Ishikawa (cell line): ENCODE measurements around the gene SH3TC2.

ENCODE experiments used
- CEBPB ChIP-seq: IDR thresholded peaks from 2 replicates; pipeline ENCODE4 v1.6.1; 2012
- CREB1 ChIP-seq: IDR thresholded peaks from 2 replicates; pipeline ENCODE4 v1.6.1; 2012; ENCODE audit warnings: low read depth
- EGR1 ChIP-seq: IDR thresholded peaks from 2 replicates; pipeline ENCODE4 v1.6.1; 2012
- EP300 ChIP-seq: IDR thresholded peaks from 2 replicates; pipeline ENCODE4 v1.6.1; 2012; ENCODE audit warnings: borderline replicate concordance
- FOXM1 ChIP-seq: IDR thresholded peaks from 2 replicates; pipeline ENCODE4 v1.6.1; 2012; ENCODE audit warnings: low read depth, borderline replicate concordance
- NFIC ChIP-seq: IDR thresholded peaks from 2 replicates; pipeline ENCODE4 v1.6.1; 2012
- RAD21 ChIP-seq: IDR thresholded peaks from 2 replicates; pipeline ENCODE4 v1.6.1; 2012; ENCODE audit warnings: low read depth
- TAF1 ChIP-seq: IDR thresholded peaks from 2 replicates; pipeline ENCODE4 v1.6.1; 2012; ENCODE audit warnings: low read depth, mild to moderate bottlenecking
- TCF12 ChIP-seq: IDR thresholded peaks from 2 replicates; pipeline ENCODE4 v1.6.1; 2012; ENCODE audit warnings: low read depth
- TEAD4 ChIP-seq: IDR thresholded peaks from 2 replicates; pipeline ENCODE4 v1.6.1; 2012
- YY1 ChIP-seq: IDR thresholded peaks from 2 replicates; pipeline ENCODE4 v1.6.1; 2012; ENCODE audit warnings: low read depth
- ZBTB7A ChIP-seq: IDR thresholded peaks from 2 replicates; pipeline ENCODE4 v1.6.1; 2012; ENCODE audit warnings: low read depth
- TF ChIP-seq, protein P1 (sequence below): IDR thresholded peaks from 2 replicates; pipeline ENCODE4 v1.6.1; 2012
- TF ChIP-seq, protein P2 (sequence below): IDR thresholded peaks from 2 replicates; pipeline ENCODE4 v1.6.1; 2012
- TF ChIP-seq, protein P3 (sequence below): IDR thresholded peaks from 2 replicates; pipeline ENCODE4 v1.6.1; 2012; ENCODE audit warnings: low read depth, mild to moderate bottlenecking

Gene SH3TC2

GRCh38 chr5:149063896-149064478, 1.1 kb upstream of the SH3TC2 start:
- no peak for TF ChIP-seq CEBPB
- TF ChIP-seq, protein P1, sequence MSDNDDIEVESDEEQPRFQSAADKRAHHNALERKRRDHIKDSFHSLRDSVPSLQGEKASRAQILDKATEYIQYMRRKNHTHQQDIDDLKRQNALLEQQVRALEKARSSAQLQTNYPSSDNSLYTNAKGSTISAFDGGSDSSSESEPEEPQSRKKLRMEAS: no peak
- TF ChIP-seq, protein P2, sequence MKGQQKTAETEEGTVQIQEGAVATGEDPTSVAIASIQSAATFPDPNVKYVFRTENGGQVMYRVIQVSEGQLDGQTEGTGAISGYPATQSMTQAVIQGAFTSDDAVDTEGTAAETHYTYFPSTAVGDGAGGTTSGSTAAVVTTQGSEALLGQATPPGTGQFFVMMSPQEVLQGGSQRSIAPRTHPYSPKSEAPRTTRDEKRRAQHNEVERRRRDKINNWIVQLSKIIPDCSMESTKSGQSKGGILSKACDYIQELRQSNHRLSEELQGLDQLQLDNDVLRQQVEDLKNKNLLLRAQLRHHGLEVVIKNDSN: no peak
- TF ChIP-seq CREB1: no peak
- TF ChIP-seq EP300: no peak
- TF ChIP-seq RAD21: no peak
- TF ChIP-seq YY1: no peak
- no peak for TF ChIP-seq TCF12

GRCh38 chr5:149062371-149063016, 368 bp downstream of the SH3TC2 start:
- TF ChIP-seq TCF12: no peak

DNA sequence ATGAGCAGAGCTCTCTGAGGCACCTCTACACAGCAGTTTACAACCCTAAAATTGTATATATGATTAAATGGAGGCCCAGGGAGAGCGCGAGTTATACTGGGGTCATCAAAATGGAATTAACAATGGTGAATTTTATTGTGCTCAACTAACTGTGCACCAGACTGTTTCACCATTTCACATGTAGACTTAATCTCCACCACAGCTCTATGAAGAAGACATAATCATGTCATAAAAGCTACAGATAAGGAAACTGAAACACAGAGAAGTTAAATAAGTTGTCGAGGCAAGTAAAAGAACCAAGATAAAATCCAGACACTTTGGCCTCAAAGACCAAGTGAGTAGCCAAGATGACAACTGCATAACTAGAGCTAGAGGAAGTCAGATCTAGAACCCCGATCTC, 1.5 kb downstream of the SH3TC2 start:
- TF ChIP-seq RAD21: no peak
- TF ChIP-seq TEAD4: no peak
- no peak for TF ChIP-seq CREB1
- no peak for TF ChIP-seq EGR1
- TF ChIP-seq FOXM1: no peak
- no peak for TF ChIP-seq YY1
- no peak for TF ChIP-seq TCF12
- TF ChIP-seq EP300: no peak
- TF ChIP-seq, protein P1: no peak
- no peak for TF ChIP-seq CEBPB
- no peak for TF ChIP-seq NFIC
- TF ChIP-seq, protein P2: no peak
- no peak for TF ChIP-seq ZBTB7A
- TF ChIP-seq, protein P3, sequence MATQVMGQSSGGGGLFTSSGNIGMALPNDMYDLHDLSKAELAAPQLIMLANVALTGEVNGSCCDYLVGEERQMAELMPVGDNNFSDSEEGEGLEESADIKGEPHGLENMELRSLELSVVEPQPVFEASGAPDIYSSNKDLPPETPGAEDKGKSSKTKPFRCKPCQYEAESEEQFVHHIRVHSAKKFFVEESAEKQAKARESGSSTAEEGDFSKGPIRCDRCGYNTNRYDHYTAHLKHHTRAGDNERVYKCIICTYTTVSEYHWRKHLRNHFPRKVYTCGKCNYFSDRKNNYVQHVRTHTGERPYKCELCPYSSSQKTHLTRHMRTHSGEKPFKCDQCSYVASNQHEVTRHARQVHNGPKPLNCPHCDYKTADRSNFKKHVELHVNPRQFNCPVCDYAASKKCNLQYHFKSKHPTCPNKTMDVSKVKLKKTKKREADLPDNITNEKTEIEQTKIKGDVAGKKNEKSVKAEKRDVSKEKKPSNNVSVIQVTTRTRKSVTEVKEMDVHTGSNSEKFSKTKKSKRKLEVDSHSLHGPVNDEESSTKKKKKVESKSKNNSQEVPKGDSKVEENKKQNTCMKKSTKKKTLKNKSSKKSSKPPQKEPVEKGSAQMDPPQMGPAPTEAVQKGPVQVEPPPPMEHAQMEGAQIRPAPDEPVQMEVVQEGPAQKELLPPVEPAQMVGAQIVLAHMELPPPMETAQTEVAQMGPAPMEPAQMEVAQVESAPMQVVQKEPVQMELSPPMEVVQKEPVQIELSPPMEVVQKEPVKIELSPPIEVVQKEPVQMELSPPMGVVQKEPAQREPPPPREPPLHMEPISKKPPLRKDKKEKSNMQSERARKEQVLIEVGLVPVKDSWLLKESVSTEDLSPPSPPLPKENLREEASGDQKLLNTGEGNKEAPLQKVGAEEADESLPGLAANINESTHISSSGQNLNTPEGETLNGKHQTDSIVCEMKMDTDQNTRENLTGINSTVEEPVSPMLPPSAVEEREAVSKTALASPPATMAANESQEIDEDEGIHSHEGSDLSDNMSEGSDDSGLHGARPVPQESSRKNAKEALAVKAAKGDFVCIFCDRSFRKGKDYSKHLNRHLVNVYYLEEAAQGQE: no peak
- TF ChIP-seq TAF1: no peak

DNA sequence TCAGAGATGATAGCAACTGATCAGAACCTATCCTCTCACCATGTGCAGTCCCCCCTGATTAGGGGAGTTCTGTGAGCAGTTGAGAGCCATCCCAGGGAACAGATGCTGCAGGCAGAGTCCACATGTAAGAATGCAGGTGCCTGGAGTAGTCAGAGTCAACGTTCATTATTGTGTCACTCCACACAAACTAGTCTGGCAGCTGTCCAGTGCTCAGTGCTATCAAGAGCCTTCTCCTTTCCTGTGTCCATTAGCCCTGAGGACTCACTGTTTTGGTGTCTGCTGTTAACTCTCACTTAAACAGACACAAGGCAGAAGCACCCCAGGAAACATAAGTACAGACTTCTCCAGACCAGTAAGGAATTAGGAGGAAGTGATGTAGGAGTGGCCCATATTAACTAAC, 2.5 kb downstream of the SH3TC2 start:
- no peak for TF ChIP-seq ZBTB7A
- TF ChIP-seq TEAD4: no peak
- no peak for TF ChIP-seq YY1
- no peak for TF ChIP-seq TAF1
- no peak for TF ChIP-seq EP300
- TF ChIP-seq CEBPB: no peak
- no peak for TF ChIP-seq CREB1
- TF ChIP-seq, protein P3: no peak
- TF ChIP-seq, protein P1: no peak
- TF ChIP-seq EGR1: no peak
- TF ChIP-seq TCF12: no peak
- no peak for TF ChIP-seq FOXM1
- TF ChIP-seq NFIC: no peak
- no peak for TF ChIP-seq RAD21
- TF ChIP-seq, protein P2: no peak

- TF ChIP-seq TAF1 (no peak), TEAD4 (no peak), YY1 (no peak), ZBTB7A (no peak), EP300 (no peak), TCF12 (no peak), CREB1 (no peak), FOXM1 (no peak), NFIC (no peak), EGR1 (no peak), RAD21 (no peak), CEBPB (no peak)
- TF ChIP-seq, protein P2: no peak
- TF ChIP-seq, protein P3: no peak
- TF ChIP-seq, protein P1: no peak
Observed at GRCh38 chr5:149056616-149057165, 6.2 kb downstream of the SH3TC2 start.
